NCI-H1048 (cell line): ENCODE measurements around the gene FOXP2.

Experiments used
- DNase-seq: peaks from one replicate; lab custom pipeline; 2025; lab: John Stamatoyannopoulos, UW

FOXP2 gene

DNA sequence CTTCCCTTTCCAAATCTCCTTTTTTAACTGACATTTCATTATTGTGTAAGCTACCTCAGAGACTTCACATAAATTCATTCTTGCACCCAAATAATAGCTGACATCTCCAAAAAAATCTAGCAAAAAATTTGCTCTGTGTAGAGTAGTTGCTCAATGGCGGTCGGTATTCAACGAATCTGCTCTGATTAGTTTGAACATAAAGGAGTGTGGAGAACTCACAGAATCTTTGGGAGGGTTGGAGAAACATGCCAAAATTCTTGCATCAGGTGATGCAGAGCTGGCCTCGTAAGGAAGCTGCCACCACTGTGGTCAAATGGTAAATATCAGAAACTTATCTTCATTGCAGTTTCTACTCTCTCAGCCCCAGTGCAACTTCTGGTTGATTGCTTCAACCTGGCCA, 306.1 kb downstream of the FOXP2 start:
- DNase-seq, result no peak

DNA sequence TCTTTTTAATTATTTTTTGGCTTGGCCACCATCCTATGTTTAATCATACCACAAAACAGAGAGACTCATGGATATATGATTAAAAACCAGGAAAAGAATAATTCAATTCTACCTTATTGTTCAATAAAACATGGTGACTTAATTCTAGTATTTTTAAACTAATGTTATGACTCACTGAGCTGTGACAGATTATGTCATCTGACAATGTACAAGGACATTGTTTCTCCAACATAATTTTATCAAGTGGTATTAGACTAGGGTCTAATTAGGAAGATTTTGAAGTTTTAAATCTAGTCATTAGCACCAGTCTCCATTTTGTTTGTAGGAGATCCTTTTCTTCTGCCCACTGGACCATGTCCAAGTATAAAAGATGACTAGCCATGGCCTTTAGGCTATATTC, 307.9 kb downstream of the FOXP2 start:
- DNase-seq, result no peak

DNA sequence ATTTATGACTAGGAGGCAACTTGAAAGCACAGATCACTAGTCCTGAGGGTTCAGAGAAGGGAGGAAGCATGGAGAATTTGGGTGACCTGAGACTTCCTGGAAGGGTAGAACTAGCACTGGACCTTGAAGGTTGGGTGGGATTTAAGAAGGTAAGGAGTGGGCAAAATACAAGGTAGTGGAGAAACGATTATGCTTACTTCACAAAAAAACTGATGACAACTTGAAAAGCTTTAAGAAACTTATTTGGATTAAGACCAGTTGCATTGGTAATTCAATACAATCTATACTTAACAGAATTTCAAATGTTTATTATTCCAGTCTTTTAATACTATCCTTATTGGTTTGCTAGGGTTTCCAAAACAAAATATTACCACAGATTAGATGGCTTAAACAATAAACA, 308.7 kb downstream of the FOXP2 start:
- DNase-seq, result no peak

DNA sequence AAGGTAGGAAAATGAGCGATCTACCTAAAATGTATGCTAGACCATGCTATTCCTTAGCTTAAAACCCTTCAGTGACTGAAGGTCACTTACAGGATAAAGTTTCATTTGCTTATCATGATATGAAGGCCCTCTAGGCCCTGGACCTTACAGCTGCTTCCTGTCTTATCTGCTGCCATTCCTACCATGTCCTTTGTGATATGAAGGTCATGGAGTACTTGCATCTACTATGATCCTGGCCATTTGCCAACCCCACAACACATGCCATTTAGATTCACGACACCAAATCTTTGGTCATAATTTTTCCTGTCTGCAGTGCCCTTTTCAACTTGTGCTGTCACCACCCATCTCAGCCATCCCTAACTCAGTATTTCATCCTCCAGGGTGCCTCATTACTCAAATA, 325.5 kb downstream of the FOXP2 start:
- no peak for DNase-seq

DNA sequence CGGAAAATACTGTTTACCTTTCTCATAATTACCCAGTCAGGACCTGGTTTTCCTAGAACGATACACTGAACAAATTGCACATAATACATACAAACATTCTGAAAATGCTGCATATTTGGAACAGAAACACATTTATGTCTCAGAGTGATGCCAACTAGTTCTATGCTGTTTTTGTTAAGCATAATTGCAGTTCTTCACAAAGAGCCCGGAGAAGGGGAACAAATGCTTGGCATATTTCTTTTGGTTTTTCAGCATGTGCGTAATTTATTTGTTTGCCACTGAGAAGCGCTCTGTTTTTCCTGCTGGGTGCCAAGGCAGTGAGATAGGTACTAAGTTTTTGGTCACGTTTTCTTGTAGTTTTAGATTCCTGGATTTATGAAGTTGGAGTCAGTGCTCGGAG, 326.3 kb downstream of the FOXP2 start:
- no peak for DNase-seq

DNA sequence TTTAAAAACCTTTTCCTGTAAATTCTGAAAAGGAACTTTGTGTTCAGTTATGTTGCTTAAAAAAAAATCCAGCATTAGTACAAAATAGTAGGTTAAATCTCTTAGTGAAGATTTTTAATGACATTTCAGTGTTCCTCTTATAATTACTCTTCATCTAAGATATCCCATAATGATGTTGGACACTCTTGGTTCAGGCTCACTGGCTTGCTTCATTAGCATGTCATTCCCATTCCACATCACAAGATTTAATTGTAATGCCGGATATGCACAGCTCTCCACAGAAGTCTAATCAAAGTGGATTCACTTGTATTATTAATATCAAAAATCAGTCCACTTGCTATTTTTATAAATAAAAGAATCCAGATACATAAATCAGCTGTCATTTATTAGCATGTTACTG, 327.3 kb downstream of the FOXP2 start:
- DNase-seq, result no peak
